Activated naive CD8-positive, alpha-beta T cell (primary cell): ENCODE measurements around the gene SORBS1.
"Not testable (repeated sequence)": the region's sequence is repeated elsewhere in the genome, so short reads cannot be mapped to it uniquely, and the experiment has no call there.

Source experiments
- H3K27ac Mint-ChIP-seq: one replicate; pipeline ENCODE4 v1.8.0; 2021; ENCODE audit warnings: mixed read lengths
- H3K27me3 Mint-ChIP-seq: one replicate; pipeline ENCODE4 v1.8.0; 2021; ENCODE audit warnings: mixed read lengths
- H3K36me3 Mint-ChIP-seq: one replicate; pipeline ENCODE4 v1.8.0; 2021; ENCODE audit warnings: mixed read lengths
- H3K4me1 Mint-ChIP-seq: one replicate; pipeline ENCODE4 v1.8.0; 2021; ENCODE audit warnings: low read depth, mixed read lengths
- H3K4me3 Mint-ChIP-seq: one replicate; pipeline ENCODE4 v1.8.0; 2021; ENCODE audit warnings: mild to moderate bottlenecking, mixed read lengths
- H3K9me3 Mint-ChIP-seq: one replicate; pipeline ENCODE4 v1.8.0; 2021; ENCODE audit warnings: low read depth, mixed read lengths

The SORBS1 gene

GRCh38 chr10:95373660-95374059 lies 187.5 kb downstream of the SORBS1 start:
- Mint-ChIP-seq H3K27ac (no peak overlapping the region), H3K27me3 (peaks cover 6% of the 10 kb centered on the region), H3K9me3 (peaks cover 5% of the 10 kb centered on the region), H3K4me1 (no peaks in the 10 kb centered on the region), H3K36me3 (peaks cover 7% of the 10 kb centered on the region), H3K4me3 (no peak overlapping the region)

- no peak overlapping the region for H3K27ac Mint-ChIP-seq
These were observed 196.8 kb downstream of the SORBS1 start for GRCh38 chr10:95364342-95364741.

GRCh38 chr10:95363303-95363912 lies 197.8 kb downstream of the SORBS1 start:
- Mint-ChIP-seq H3K27me3 (peaks cover 6% of the 10 kb centered on the region), H3K27ac (no peak overlapping the region), H3K9me3 (no peaks in the 10 kb centered on the region), H3K4me3 (no peak overlapping the region), H3K36me3 (no peaks in the 10 kb centered on the region), H3K4me1 (no peaks in the 10 kb centered on the region)

More at GRCh38 chr10:95364342-95364741, 196.8 kb downstream of the SORBS1 start:
- Mint-ChIP-seq H3K36me3 (no peaks in the 10 kb centered on the region), H3K4me1 (no peaks in the 10 kb centered on the region), H3K9me3 (no peaks in the 10 kb centered on the region), H3K27me3 (peaks cover 6% of the 10 kb centered on the region), H3K4me3 (no peak overlapping the region)

GRCh38 chr10:95360122-95360714 lies 201.0 kb downstream of the SORBS1 start:
- H3K27me3 Mint-ChIP-seq, result peaks cover 6% of the 10 kb centered on the region
- no peak overlapping the region for H3K27ac Mint-ChIP-seq
- no peak overlapping the region for H3K4me3 Mint-ChIP-seq
- no peaks in the 10 kb centered on the region for H3K4me1 Mint-ChIP-seq
- no peaks in the 10 kb centered on the region for H3K36me3 Mint-ChIP-seq
- H3K9me3 Mint-ChIP-seq, result no peaks in the 10 kb centered on the region

- Mint-ChIP-seq H3K4me3 (no peak overlapping the region), H3K27ac (no peak overlapping the region), H3K36me3 (no peaks in the 10 kb centered on the region), H3K27me3 (peaks cover 6% of the 10 kb centered on the region), H3K9me3 (no peaks in the 10 kb centered on the region), H3K4me1 (no peaks in the 10 kb centered on the region)
These were observed 201.7 kb downstream of the SORBS1 start for GRCh38 chr10:95359466-95359865.

- H3K27ac Mint-ChIP-seq, result no peak overlapping the region
- no peak overlapping the region for H3K4me3 Mint-ChIP-seq
- H3K27me3 Mint-ChIP-seq, result no peaks in the 10 kb centered on the region
- no peaks in the 10 kb centered on the region for H3K4me1 Mint-ChIP-seq
- H3K9me3 Mint-ChIP-seq, result no peaks in the 10 kb centered on the region
- no peaks in the 10 kb centered on the region for H3K36me3 Mint-ChIP-seq
These were observed 204.8 kb downstream of the SORBS1 start for GRCh38 chr10:95356190-95356955.

GRCh38 chr10:95355301-95355700 lies 205.9 kb downstream of the SORBS1 start:
- no peak overlapping the region for H3K27ac Mint-ChIP-seq
- H3K4me3 Mint-ChIP-seq, result no peak overlapping the region
- no peaks in the 10 kb centered on the region for H3K4me1 Mint-ChIP-seq
- no peaks in the 10 kb centered on the region for H3K9me3 Mint-ChIP-seq
- no peaks in the 10 kb centered on the region for H3K27me3 Mint-ChIP-seq
- H3K36me3 Mint-ChIP-seq, result no peaks in the 10 kb centered on the region

GRCh38 chr10:95354110-95354509 lies 207.1 kb downstream of the SORBS1 start:
- H3K27ac Mint-ChIP-seq, result no peak overlapping the region
- no peak overlapping the region for H3K4me3 Mint-ChIP-seq
- H3K9me3 Mint-ChIP-seq, result no peaks in the 10 kb centered on the region
- no peaks in the 10 kb centered on the region for H3K27me3 Mint-ChIP-seq
- no peaks in the 10 kb centered on the region for H3K4me1 Mint-ChIP-seq
- no peaks in the 10 kb centered on the region for H3K36me3 Mint-ChIP-seq

- no peaks in the 10 kb centered on the region for H3K4me1 Mint-ChIP-seq
- H3K27ac Mint-ChIP-seq, result no peak overlapping the region
These were observed 208.0 kb downstream of the SORBS1 start for GRCh38 chr10:95353123-95353522.

GRCh38 chr10:95352684-95353083 lies 208.5 kb downstream of the SORBS1 start:
- Mint-ChIP-seq H3K36me3 (peaks cover 2% of the 10 kb centered on the region), H3K27ac (no peak overlapping the region), H3K4me3 (no peak overlapping the region), H3K9me3 (no peaks in the 10 kb centered on the region), H3K27me3 (no peaks in the 10 kb centered on the region), H3K4me1 (no peaks in the 10 kb centered on the region)

More at GRCh38 chr10:95353123-95353522, 208.0 kb downstream of the SORBS1 start:
- Mint-ChIP-seq H3K4me3 (no peak overlapping the region), H3K36me3 (peaks cover 2% of the 10 kb centered on the region), H3K27me3 (no peaks in the 10 kb centered on the region), H3K9me3 (no peaks in the 10 kb centered on the region)

GRCh38 chr10:95350830-95351228 lies 210.3 kb downstream of the SORBS1 start:
- Mint-ChIP-seq H3K27me3 (no peaks in the 10 kb centered on the region), H3K4me1 (no peaks in the 10 kb centered on the region), H3K36me3 (peaks cover 2% of the 10 kb centered on the region), H3K27ac (no peak overlapping the region), H3K4me3 (no peak overlapping the region), H3K9me3 (no peaks in the 10 kb centered on the region)

GRCh38 chr10:95350219-95350829 lies 210.8 kb downstream of the SORBS1 start:
- peaks cover 2% of the 10 kb centered on the region for H3K36me3 Mint-ChIP-seq

GRCh38 chr10:95347402-95347766 lies 213.8 kb downstream of the SORBS1 start:
- H3K27me3 Mint-ChIP-seq, H3K9me3 Mint-ChIP-seq, H3K36me3 Mint-ChIP-seq, H3K4me3 Mint-ChIP-seq, H3K27ac Mint-ChIP-seq, H3K4me1 Mint-ChIP-seq: not testable (repeated sequence)

More at GRCh38 chr10:95350219-95350829, 210.8 kb downstream of the SORBS1 start:
- no peak overlapping the region for H3K27ac Mint-ChIP-seq
- H3K27me3 Mint-ChIP-seq, result no peaks in the 10 kb centered on the region
- no peaks in the 10 kb centered on the region for H3K4me1 Mint-ChIP-seq
- no peaks in the 10 kb centered on the region for H3K9me3 Mint-ChIP-seq
- H3K4me3 Mint-ChIP-seq, result no peak overlapping the region

- H3K27ac Mint-ChIP-seq, result no peak overlapping the region
These were observed 214.3 kb downstream of the SORBS1 start for GRCh38 chr10:95346715-95347401.

GRCh38 chr10:95343573-95343972 lies 217.6 kb downstream of the SORBS1 start:
- no peaks in the 10 kb centered on the region for H3K9me3 Mint-ChIP-seq
- H3K4me1 Mint-ChIP-seq, result no peaks in the 10 kb centered on the region
- no peaks in the 10 kb centered on the region for H3K27me3 Mint-ChIP-seq
- peaks cover 2% of the 10 kb centered on the region for H3K36me3 Mint-ChIP-seq
- H3K4me3 Mint-ChIP-seq, result no peak overlapping the region
- no peak overlapping the region for H3K27ac Mint-ChIP-seq

More at GRCh38 chr10:95346715-95347401, 214.3 kb downstream of the SORBS1 start:
- peaks cover 2% of the 10 kb centered on the region for H3K36me3 Mint-ChIP-seq
- no peaks in the 10 kb centered on the region for H3K27me3 Mint-ChIP-seq
- no peaks in the 10 kb centered on the region for H3K4me1 Mint-ChIP-seq
- no peaks in the 10 kb centered on the region for H3K9me3 Mint-ChIP-seq
- no peak overlapping the region for H3K4me3 Mint-ChIP-seq
